ENCODE measurements around the gene SULT1A1. TPM values are rescaled to one million over a fixed set of nuclear protein-coding genes. Genes with fewer than 3 reads are reported as not detected.
"Not testable (repeated sequence)": the region's sequence is repeated elsewhere in the genome, so short reads cannot be mapped to it uniquely, and the experiment has no call there.

The SULT1A1 gene
- total and polyA plus RNA-seq, 4 experiments from 2014 or later = 4.7 to 13.2 (median 9.4) TPM

- H3K9me3 Mint-ChIP-seq; H3K27ac ChIP-seq (ENCODE audit: low read depth, low read length); H3K36me3 Mint-ChIP-seq; DNase-seq; H3K27ac Mint-ChIP-seq; H3K27me3 Mint-ChIP-seq; POLR2A ChIA-PET (ENCODE audit: partially characterized antibody); intact Hi-C loops (cut with micrococcal nuclease); H3K9me3 ChIP-seq (ENCODE audit: control insufficient read depth in 1 of 2, low read length in 2 of 2); H3K4me3 ChIP-seq (ENCODE audit: low read length in 2 of 2); H3K27me3 ChIP-seq (ENCODE audit: insufficient read depth, low read length); H3K4me1 ChIP-seq (ENCODE audit: insufficient read depth, low read length); H3K36me3 ChIP-seq (ENCODE audit: insufficient read depth, low read length); H3K4me3 Mint-ChIP-seq; CTCF ChIA-PET (ENCODE audit: partially characterized antibody); H3K4me1 Mint-ChIP-seq: not testable (repeated sequence)
Observed at GRCh38 chr16:28600965-28601364, 8.9 kb downstream of the SULT1A1 start.

- H3K9me3 Mint-ChIP-seq; H3K9me3 ChIP-seq (ENCODE audit: control insufficient read depth in 1 of 2, low read length in 2 of 2); H3K27ac Mint-ChIP-seq; H3K27ac ChIP-seq (ENCODE audit: low read depth, low read length); CTCF ChIA-PET (ENCODE audit: partially characterized antibody); DNase-seq; H3K36me3 ChIP-seq (ENCODE audit: insufficient read depth, low read length); H3K4me3 ChIP-seq (ENCODE audit: low read length in 2 of 2); POLR2A ChIA-PET (ENCODE audit: partially characterized antibody); H3K4me3 Mint-ChIP-seq; H3K4me1 ChIP-seq (ENCODE audit: insufficient read depth, low read length); H3K36me3 Mint-ChIP-seq; intact Hi-C loops (cut with micrococcal nuclease); H3K27me3 ChIP-seq (ENCODE audit: insufficient read depth, low read length); H3K27me3 Mint-ChIP-seq; H3K4me1 Mint-ChIP-seq: not testable (repeated sequence)
Observed at GRCh38 chr16:28599377-28600285, 10.2 kb downstream of the SULT1A1 start.

DNA sequence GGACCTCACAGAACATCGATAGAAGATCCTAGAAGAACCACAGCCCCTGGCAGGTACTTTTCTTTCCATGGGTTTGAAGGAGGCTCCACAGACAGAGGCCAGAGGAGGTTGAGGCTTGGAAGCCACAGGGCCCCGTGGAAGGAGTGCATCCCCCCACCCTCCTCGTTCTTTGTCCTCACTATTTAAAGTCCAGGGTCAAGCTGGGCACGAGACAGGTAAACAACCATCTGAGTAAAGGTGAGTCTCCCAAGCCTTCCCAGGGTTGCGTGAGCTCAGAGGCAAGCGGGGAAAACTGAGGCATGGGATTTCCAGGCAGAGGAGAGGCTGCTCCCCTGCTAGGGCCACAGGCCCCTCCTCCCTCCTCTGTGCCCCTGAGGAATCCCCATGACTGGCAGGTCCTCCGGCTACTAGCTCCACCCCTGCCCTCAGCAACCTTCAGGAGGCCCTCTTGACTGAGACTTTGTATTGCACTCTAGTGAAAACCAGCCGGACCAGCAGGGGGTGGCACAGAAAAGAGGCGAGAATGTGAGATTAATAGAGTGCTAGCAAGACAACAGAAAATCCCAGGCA lies 12.1 kb downstream of the SULT1A1 start:
- Mint-ChIP-seq H3K27me3 (no peaks in the 10 kb centered on the region), H3K9me3 (peaks cover 0 to 2% (median 0%) of the 10 kb centered on the region in 8 donors), H3K27ac (peak overlapping the region in 1 of 7 donors; percentile 42), H3K4me1 (peaks cover 0 to 1% (median 0%) of the 10 kb centered on the region in 4 donors), H3K36me3 (peaks cover 0 to 1% of the 10 kb centered on the region in 2 donors), H3K4me3 (no peak overlapping the region)
- ChIA-PET CTCF (ENCODE audit: partially characterized antibody) (interaction anchor here (1.1 kb wide), 1 partner anchor 9 kb away, joined by 3 read pairs; no protein-coding TSS in a partner anchor), POLR2A (ENCODE audit: partially characterized antibody) (no interaction called here)
- no peaks in the 10 kb centered on the region for H3K36me3 ChIP-seq (ENCODE audit: insufficient read depth, low read length)
- no peaks in the 10 kb centered on the region for H3K9me3 ChIP-seq (ENCODE audit: control insufficient read depth in 1 of 2, low read length in 2 of 2)
- intact Hi-C loops (cut with micrococcal nuclease) = no loop called here
- H3K27ac ChIP-seq (ENCODE audit: low read depth, low read length) = no peak overlapping the region
- no peaks in the 10 kb centered on the region for H3K4me1 ChIP-seq (ENCODE audit: insufficient read depth, low read length)
- H3K27me3 ChIP-seq (ENCODE audit: insufficient read depth, low read length) = no peaks in the 10 kb centered on the region
- DNase-seq = no peak
- no peak overlapping the region for H3K4me3 ChIP-seq (ENCODE audit: low read length in 2 of 2)

- Histone ChIP-seq H3K27me3 (ENCODE audit: insufficient read depth, low read length) (no peaks in the 10 kb centered on the region), H3K4me3 (ENCODE audit: low read length in 2 of 2) (no peak within 1 kb of the TSS), H3K27ac (ENCODE audit: low read depth, low read length) (no peak within 1 kb of the TSS), H3K4me1 (ENCODE audit: insufficient read depth, low read length) (no peaks in the 10 kb centered on the region), H3K36me3 (ENCODE audit: insufficient read depth, low read length) (no peaks in the 10 kb centered on the region), H3K9me3 (ENCODE audit: control insufficient read depth in 1 of 2, low read length in 2 of 2) (no peaks in the 10 kb centered on the region)
- H3K27me3 Mint-ChIP-seq = no peaks in the 10 kb centered on the region
- peaks cover 0 to 7% of the 10 kb centered on the region in 2 donors for H3K36me3 Mint-ChIP-seq
- H3K4me1 Mint-ChIP-seq = peaks cover 0 to 3% (median under 1%) of the 10 kb centered on the region in 4 donors
- DNase-seq = no peak
- no peak within 1 kb of the TSS for H3K4me3 Mint-ChIP-seq
- intact Hi-C loops (cut with micrococcal nuclease) = no loop called here
- peaks cover 0 to 2% (median 0%) of the 10 kb centered on the region in 8 donors for H3K9me3 Mint-ChIP-seq
- ChIA-PET POLR2A (ENCODE audit: partially characterized antibody) (interaction anchor here (0.6 kb wide), 1 partner anchor 37 kb away, joined by 3 read pairs; no protein-coding TSS in a partner anchor), CTCF (ENCODE audit: partially characterized antibody) (interaction anchor here (1.1 kb wide), 1 partner anchor 10 kb away, joined by 3 read pairs; no protein-coding TSS in a partner anchor)
- peak within 1 kb of the TSS in 1 of 7 donors; percentile 42 for H3K27ac Mint-ChIP-seq
Observed at GRCh38 chr16:28596840-28597691, 12.8 kb downstream of the SULT1A1 start, which contains the start of gene SULT1A2. Gene SULT1A2 (minus strand): TSS chr16:28597050. CDS start chr16:28595930, 1,120 bp downstream.

DNA sequence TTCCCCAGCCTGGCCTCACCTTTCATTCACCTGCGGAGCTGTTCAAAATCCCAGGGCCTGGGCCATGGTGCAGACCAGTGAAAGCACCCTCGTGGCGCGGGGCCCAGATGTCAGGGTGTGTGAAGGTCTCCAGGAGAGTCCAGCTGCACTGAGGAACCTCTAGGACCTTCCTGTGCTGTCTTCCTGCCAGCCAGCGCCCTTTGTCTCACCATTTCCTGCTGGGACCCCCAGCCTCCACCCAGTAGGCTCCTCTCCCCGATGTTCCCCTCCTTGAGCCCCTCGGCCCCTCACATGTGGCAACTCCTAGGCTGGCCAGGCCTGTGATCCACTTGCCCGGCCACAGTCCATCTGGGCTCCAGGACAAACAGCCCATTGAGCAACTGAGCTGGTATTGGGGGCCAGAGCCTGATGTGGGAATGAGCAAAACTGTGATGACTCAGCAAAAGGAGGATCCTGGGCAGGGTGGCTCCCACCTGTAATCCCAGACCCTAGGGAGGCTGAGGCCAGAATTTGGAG lies 13.7 kb downstream of the SULT1A1 start:
- H3K9me3 Mint-ChIP-seq = peaks cover 0 to 2% (median 0%) of the 10 kb centered on the region in 8 donors
- H3K36me3 Mint-ChIP-seq = peaks cover 6 to 16% of the 10 kb centered on the region in 2 donors
- H3K4me1 Mint-ChIP-seq = peaks cover 0 to 3% (median under 1%) of the 10 kb centered on the region in 4 donors
- H3K9me3 ChIP-seq (ENCODE audit: control insufficient read depth in 1 of 2, low read length in 2 of 2) = no peaks in the 10 kb centered on the region
- H3K27me3 Mint-ChIP-seq = no peaks in the 10 kb centered on the region
- no peak overlapping the region for H3K4me3 ChIP-seq (ENCODE audit: low read length in 2 of 2)
- H3K4me1 ChIP-seq (ENCODE audit: insufficient read depth, low read length) = no peaks in the 10 kb centered on the region
- intact Hi-C loops (cut with micrococcal nuclease) = no loop called here
- no peak overlapping the region for H3K27ac Mint-ChIP-seq
- POLR2A ChIA-PET (ENCODE audit: partially characterized antibody) = interaction anchor here (0.6 kb wide), 1 partner anchor 36 kb away, joined by 3 read pairs; no protein-coding TSS in a partner anchor
- no peaks in the 10 kb centered on the region for H3K27me3 ChIP-seq (ENCODE audit: insufficient read depth, low read length)
- H3K4me3 Mint-ChIP-seq = no peak overlapping the region
- H3K27ac ChIP-seq (ENCODE audit: low read depth, low read length) = no peak overlapping the region
- DNase-seq = no peak
- no peaks in the 10 kb centered on the region for H3K36me3 ChIP-seq (ENCODE audit: insufficient read depth, low read length)
- CTCF ChIA-PET (ENCODE audit: partially characterized antibody) = no interaction called here

GRCh38 chr16:28595451-28595850 lies 14.4 kb downstream of the SULT1A1 start:
- CTCF ChIA-PET (ENCODE audit: partially characterized antibody); H3K9me3 Mint-ChIP-seq; DNase-seq; H3K4me3 Mint-ChIP-seq; H3K4me3 ChIP-seq (ENCODE audit: low read length in 2 of 2); H3K4me1 Mint-ChIP-seq; H3K27me3 Mint-ChIP-seq; H3K9me3 ChIP-seq (ENCODE audit: control insufficient read depth in 1 of 2, low read length in 2 of 2); H3K27ac ChIP-seq (ENCODE audit: low read depth, low read length); POLR2A ChIA-PET (ENCODE audit: partially characterized antibody); H3K36me3 ChIP-seq (ENCODE audit: insufficient read depth, low read length); intact Hi-C loops (cut with micrococcal nuclease); H3K27me3 ChIP-seq (ENCODE audit: insufficient read depth, low read length); H3K4me1 ChIP-seq (ENCODE audit: insufficient read depth, low read length): not testable (repeated sequence)
- peaks cover 10 to 23% of the 10 kb centered on the region in 2 donors for H3K36me3 Mint-ChIP-seq
- peak overlapping the region in 1 of 7 donors; percentile 60 for H3K27ac Mint-ChIP-seq

Data from CD4-positive, alpha-beta memory T cell (primary cell).